GM19035 (cell line): Measurements from ENCODE around the gene R3HDM2.
A peak's percentile ranks its signal among the peaks of the same experiment; 100 is the strongest.

Experiments used
- ATAC-seq: cut with Tn5 transposase; IDR thresholded peaks from one replicate; pipeline ENCODE4 v1.9.1; 2021; ENCODE audit not compliant: unreplicated experiment

Gene R3HDM2

DNA sequence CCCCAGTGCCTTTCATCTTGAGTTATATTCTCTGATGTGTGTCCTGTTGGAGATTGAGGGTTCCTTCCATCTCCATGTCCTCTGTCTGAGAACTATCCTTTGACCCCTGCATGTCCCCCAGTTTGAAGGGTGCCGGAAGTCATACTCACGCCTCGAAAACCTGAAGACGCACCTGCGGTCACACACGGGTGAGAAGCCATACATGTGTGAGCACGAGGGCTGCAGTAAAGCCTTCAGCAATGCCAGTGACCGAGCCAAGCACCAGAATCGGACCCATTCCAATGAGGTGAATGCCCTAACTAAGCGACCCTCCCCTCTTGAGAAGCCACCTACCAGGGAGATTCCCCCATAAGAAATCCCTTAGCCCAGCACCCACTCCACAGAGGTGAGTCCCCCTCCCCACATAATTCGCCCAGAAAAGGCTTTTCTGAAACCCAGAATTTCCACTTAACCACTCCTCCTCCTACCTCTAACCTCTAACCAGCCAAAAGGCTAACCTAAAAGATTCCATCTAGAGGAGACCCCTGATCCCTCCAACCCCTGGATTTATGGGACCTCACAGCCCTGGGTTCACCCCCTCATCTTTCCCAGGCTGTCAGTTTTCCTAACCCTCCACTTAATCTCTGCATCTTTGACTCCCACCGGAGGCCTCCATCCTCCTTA, 36.5 kb upstream of the R3HDM2 start:
- ATAC-seq: no peak

DNA sequence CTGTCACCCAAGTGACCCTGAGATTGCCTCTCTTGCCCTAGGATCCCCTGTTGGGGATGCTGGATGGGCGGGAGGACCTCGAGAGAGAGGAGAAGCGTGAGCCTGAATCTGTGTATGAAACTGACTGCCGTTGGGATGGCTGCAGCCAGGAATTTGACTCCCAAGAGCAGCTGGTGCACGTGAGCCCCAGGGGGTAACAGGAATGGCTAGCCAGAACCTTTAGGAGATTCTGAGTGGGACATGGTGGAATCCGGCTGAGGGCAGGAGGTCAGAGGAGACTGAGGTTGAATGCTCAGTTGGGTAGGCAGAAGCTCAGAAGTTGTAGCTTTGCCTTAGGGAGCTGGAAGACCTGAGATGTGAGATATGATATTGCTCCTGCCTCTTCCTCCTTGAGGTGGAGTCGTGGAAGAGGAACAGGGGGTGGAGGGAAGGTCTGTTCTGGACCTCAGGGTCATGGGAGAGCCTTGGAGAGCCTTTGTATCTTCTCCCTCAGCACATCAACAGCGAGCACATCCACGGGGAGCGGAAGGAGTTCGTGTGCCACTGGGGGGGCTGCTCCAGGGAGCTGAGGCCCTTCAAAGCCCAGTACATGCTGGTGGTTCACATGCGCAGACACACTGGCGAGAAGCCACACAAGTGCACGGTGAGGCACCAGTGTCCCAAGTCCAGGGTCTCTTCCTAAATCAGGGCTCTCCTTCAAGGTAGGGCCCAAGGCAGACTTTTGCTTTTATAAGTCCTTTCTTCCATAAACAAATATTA, 35.1 kb upstream of the R3HDM2 start:
- no peak for ATAC-seq

DNA sequence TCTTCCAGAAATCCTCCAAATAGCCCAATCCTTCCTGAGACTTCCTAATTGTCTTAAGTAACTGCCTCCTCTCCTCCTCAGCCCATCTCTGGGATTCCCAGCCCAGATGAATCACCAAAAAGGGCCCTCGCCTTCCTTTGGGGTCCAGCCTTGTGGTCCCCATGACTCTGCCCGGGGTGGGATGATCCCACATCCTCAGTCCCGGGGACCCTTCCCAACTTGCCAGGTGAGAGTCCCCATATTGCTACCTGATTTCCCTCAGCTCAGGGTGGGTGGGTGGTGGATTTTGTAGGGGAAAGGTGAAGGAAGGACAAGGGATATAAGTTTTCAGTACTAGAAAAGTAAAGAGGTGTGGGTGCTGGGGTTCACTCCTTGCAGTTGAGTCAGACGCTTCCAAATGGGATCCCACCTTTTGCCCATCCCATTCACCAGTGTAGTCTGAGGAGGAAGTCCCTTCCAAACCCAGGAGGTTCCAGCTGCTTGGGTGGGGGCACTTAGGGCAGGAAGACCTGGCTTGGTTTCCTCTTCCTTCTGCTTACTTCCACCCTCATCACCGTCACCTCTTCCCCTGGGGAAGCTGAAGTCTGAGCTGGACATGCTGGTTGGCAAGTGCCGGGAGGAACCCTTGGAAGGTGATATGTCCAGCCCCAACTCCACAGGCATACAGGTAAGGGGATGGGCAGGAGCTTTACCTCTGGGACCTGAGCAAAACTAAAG, 34.3 kb upstream of the R3HDM2 start:
- ATAC-seq: no peak

DNA sequence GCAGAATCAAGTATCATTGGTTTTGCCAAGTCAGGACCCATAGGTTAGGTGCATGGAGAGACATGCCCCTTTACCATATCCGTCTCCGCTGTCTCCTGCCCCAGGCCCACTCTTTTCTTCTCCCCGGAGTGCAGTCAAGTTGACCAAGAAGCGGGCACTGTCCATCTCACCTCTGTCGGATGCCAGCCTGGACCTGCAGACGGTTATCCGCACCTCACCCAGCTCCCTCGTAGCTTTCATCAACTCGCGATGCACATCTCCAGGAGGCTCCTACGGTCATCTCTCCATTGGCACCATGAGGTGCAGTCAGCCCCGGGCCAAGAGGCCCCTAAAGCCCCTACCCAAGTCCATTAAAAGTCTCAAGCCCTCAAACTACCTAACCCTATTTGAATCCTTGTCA, 33.7 kb upstream of the R3HDM2 start:
- no peak for ATAC-seq

DNA sequence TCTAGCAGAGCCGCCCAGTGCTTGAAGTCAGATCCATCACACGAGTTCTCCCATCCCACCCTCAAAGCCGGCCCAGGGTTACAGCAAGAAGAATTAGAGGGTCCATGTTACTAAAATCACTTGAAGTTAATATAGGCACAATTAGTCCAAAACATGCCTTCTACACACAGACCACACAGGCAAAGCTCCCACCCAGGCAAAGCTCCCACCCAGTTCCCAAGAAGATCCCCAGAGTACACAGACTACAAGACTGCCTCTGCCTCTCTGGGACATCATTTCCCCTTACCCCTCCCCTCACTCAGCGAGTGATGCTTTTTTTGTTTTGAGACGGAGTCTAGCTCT, 32.0 kb upstream of the R3HDM2 start:
- no peak for ATAC-seq

DNA sequence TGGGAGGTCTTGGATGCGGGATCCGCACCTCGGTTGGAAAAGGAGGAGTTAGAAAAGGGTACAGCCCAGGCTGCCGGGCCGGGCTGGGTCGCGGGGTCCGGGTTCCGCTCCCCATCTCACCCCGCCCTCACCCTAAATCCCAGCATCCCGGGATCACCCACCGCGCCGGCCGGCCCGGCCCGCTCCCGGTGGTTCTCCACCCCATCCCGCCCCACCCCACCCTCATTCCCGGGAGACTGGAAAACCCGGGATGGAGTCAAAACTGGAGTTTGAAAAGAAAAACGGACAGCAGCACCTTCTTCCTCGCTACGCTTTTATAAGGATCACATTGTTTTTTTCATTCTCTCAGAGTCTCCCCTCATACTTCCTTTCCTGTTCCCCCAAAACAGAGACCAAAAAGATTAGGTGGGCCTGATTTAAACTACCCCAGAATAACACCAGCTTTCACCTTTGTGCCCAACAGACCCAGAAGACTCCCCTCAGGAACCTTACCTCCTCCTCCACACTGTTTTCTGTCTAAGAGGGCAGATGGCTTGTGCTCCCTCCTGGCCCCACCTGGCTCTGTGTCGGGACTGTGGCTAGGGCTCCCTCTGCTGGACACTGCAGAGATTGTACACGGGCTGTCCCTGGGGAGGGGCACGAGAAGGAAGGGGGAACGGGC, 31.5 kb upstream of the R3HDM2 start:
- ATAC-seq: peak; percentile 72

DNA sequence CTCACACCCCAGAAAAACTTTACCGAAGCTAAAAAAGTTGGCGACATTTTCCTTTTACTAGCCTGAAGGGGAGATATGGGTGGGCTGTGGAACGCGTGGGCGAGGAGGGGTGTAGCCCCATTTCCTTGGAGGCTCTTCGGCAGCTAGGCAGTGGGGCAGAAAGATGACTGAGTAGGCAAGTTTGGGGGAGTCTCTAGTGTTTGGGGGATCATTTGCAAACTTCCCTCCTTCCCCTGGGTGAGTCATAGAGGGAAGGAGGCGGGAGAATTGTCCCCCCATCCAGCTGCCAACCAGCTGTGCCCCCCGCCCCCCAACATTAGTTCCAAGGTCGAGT, 31.0 kb upstream of the R3HDM2 start:
- ATAC-seq: no peak

DNA sequence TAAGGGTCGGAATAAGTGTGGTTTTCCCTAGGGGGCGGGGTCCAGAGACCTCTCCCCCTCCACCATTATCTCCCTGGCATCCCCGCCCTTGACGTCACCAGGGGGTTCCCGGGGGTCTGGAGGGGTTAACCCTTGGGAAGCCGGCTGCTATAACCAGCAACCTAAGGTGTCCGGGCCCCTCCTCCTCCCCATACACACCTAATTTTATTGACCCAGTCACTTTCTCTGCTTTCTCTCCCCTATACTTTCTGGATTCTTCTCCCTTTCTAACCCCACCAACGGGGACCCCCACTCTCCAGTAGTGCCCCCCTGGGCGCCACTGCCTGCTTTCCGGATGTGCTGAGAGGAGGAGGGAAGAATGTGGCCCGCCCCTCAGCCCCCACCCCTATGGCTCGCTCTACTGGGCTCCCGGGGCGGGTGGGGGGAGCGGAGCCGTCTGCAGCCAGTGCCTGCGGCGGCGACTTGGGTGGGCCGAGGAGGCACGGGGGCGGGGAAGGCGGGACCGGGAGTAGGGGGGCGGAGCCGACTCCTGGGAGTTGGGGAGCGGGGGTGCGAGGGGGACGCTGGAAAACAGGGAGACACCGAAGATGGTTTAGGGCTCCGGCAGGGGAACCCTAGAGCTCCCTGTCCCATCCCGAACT, 30.6 kb upstream of the R3HDM2 start:
- ATAC-seq: no peak

DNA sequence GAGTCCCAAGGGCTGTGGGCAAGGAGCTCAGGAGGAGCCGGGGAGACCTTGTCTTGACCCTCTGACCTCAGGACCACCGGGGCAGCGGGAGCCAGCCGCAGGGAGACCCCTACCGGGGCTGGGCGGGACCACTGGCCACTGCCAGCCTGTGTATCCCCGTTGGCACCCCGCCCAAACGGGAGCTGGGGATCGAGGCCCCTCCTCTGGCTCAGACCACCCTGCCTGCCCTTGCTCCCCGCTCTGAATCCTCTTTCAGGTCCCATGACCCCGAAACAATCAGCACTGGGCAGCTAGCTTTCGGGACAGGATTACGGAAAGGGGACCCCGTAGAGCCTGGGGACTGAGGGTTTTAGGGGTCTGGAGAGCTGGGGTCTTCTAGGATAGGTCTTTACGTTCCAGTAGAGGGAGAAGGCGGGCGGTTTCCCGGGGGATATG, 30.0 kb upstream of the R3HDM2 start:
- no peak for ATAC-seq

DNA sequence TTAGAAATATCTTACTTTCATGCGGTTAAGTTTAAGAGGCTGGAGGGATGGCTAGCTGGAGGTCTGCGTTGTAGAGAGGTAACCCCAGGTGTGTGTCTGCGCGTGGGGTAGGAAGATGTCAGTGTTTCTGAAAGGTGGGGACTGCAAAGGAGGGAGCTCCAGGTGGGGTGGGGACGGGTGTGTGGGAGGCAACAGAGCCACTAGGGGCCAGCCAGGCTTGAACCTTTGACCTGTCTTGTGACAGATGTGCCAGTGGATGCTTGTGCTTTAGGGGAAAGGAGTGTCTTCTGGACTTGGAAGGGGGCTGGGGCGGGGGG, 29.6 kb upstream of the R3HDM2 start:
- ATAC-seq: no peak

DNA sequence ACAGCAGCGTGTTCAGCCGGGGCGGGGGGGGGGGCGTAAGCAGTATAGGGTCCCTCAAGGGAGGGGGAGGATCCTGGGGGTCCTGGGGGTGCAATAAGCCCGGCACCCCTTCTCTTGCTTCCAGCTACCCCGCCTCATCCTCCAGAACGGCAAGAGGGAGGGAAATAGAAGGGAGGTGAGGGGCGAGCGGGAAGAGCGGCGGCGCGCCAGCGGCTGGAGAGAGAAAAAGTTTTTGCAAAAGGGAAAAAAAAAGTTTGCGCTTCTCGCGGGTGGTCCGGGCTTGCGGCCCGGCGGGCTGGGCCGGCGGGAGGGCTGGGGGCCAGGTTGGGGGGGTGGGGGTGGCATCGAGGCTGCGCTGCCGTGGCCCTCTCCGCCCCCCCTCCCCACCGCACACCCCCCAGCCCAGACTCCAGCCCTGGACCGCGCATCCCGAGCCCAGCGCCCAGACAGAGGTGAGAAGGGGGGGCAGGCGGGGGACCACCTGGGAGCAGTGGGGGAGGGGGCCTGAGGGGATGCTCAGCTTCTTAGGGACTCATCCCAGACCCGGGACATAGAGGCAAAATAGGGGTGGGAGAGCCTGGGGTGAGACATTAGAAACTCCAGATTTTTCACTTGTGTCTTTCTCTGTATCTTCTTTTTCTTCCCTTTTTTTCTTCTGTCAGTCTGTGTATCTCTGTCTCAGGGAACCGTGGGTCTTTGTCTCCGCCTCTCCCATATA, 29.1 kb upstream of the R3HDM2 start, which contains the start of gene GLI1:
Gene GLI1 (plus strand): TSS at position 36 of the 718 bp plus-strand sequence. CDS start 3,907 bp downstream, outside the sequence.
- peak; percentile 3 for ATAC-seq

DNA sequence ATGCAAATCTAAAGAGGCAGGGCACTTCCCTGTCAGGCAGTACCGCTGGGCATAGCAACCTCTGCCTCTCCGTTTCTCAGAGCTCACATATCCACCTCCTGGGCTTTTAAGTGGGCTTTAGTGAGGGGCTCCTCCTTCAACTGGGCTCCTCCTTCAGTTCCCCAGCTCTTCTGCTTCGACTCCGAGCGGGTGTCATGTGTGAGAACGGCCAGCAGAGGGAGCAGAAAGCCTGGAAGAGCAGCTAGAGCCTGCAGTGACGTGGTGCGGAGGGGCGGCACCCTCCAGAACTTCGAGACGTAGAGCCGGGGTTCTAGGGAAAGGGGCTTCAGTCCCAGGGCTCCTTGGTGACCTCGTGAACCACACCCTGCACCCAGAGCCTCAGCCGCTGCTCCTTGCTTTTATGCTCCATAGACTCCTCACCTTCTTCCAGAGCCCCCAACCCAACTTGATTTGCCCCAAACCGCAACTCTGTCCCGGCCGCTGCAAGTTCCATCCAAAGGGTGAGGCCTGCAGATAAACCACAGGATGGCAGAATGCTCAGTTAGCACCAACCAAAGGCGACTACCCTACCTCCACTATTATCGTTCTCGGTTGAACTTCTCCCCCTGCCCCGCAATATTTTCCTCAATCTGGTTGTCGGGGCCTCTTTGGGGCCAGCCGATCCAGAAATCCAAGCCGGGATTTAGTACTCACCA, 28.4 kb upstream of the R3HDM2 start:
- ATAC-seq: peak; percentile 68

DNA sequence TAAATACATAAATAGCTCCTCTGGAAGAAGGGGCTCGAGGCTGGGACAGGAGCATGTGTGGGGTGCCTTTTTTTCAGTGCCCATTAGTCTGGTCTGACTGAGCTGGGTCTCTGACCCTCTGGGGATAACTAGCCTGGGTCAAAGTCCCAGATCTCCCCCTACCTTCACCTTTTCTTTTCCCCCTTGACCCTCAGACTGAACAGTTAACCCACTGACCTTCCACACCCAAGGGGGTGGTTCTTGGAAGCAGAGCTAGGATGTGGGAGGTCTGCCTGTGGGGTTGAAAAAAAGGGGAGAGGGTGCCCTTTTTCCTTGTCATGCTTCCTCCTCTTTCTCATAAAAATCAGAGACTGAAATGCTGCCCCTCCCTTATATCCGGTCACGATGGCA, 27.8 kb upstream of the R3HDM2 start:
- no peak for ATAC-seq

DNA sequence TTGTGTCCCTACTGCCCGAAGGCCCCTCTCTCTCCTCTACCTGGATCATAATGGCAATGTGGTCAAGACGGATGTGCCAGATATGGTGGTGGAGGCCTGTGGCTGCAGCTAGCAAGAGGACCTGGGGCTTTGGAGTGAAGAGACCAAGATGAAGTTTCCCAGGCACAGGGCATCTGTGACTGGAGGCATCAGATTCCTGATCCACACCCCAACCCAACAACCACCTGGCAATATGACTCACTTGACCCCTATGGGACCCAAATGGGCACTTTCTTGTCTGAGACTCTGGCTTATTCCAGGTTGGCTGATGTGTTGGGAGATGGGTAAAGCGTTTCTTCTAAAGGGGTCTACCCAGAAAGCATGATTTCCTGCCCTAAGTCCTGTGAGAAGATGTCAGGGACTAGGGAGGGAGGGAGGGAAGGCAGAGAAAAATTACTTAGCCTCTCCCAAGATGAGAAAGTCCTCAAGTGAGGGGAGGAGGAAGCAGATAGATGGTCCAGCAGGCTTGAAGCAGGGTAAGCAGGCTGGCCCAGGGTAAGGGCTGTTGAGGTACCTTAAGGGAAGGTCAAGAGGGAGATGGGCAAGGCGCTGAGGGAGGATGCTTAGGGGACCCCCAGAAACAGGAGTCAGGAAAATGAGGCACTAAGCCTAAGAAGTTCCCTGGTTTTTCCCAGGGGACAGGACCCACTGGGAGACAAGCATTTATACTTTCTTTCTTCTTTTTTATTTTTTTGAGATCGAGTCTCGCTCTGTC, 26.1 kb upstream of the R3HDM2 start:
- no peak for ATAC-seq

DNA sequence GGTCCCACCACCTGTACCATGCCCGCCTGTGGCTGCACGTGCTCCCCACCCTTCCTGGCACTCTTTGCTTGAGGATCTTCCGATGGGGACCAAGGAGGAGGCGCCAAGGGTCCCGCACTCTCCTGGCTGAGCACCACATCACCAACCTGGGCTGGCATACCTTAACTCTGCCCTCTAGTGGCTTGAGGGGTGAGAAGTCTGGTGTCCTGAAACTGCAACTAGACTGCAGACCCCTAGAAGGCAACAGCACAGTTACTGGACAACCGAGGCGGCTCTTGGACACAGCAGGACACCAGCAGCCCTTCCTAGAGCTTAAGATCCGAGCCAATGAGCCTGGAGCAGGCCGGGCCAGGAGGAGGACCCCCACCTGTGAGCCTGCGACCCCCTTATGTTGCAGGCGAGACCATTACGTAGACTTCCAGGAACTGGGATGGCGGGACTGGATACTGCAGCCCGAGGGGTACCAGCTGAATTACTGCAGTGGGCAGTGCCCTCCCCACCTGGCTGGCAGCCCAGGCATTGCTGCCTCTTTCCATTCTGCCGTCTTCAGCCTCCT, 25.4 kb upstream of the R3HDM2 start:
- ATAC-seq: no peak

DNA sequence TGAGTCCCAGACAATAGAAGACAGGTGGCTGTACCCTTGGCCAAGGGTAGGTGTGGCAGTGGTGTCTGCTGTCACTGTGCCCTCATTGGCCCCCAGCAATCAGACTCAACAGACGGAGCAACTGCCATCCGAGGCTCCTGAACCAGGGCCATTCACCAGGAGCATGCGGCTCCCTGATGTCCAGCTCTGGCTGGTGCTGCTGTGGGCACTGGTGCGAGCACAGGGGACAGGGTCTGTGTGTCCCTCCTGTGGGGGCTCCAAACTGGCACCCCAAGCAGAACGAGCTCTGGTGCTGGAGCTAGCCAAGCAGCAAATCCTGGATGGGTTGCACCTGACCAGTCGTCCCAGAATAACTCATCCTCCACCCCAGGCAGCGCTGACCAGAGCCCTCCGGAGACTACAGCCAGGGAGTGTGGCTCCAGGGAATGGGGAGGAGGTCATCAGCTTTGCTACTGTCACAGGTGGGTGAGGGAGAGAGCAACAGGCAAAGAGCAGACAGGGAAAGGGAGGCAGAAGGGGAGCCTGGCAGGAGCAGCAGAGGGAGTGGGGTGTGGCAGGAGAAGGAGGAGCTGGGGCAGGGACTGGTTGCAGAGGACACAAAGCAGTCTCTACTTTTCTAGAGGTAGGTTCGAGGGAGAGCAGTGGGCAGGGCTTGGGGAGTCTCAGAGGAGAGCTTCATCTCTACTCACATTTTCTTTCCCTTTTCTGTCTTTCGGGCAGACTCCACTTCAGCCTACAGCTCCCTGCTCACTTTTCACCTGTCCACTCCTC, 24.7 kb upstream of the R3HDM2 start:
- no peak for ATAC-seq

DNA sequence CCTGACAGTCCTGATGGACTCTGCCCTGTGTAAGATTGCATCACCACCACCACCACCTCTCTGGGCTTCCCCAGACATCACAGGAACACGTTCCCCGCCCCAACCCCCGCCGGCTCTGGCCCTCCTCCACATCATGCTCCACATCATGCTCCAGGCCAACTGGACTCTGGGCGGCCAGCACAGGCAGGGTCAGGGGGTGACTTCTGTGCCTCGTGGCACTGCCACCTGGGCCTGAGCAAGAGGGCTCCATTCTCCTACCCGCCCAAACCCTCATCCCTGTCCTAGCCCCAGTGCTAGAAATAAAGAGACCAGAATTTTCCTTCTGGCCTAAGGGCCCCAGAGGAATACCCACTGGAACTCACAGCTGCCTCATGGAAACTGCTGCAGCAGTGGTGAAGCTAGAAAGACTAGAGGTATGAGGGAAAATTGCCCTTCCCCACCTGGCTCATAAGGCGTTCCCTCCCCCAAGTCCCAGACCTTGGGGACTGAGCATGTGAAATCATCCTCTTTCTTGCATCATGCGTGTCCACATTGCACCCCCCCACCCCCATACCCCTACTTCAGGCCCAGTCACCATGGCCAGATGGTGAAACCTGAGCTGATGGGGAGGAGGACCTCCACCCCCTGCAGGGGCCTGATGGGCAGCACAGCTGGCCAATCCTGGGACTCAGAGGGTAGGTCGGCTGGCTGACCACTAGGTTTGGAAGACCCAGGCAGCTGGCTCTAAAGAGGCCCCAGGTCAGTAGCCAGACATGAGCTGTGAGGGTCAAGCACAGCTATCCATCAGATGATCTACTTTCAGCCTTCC, 23.9 kb upstream of the R3HDM2 start, which contains the start of gene INHBE:
Gene INHBE (plus strand): TSS at position 742 of the 808 bp plus-strand sequence. CDS start 230 bp downstream, outside the sequence.
- ATAC-seq: no peak
